OCI-LY7 (cell line): Measurements from ENCODE around the gene F2.

Experiments
- CTCF ChIP-seq: fragments of 200-600 bp; sonication (generic); conservative IDR thresholded peaks from 2 replicates; pipeline ENCODE4 v1.5.1; 2014; ENCODE audit warnings: mild to moderate bottlenecking, antibody characterized with exemption, low read length, moderate library complexity, mixed read lengths
- EZH2phosphoT487 ChIP-seq: fragments of 200-600 bp; sonication (generic); IDR thresholded peaks from 2 replicates; pipeline ENCODE4 v1.6.1; 2018; ENCODE audit warnings: low read depth, borderline replicate concordance, mild to moderate bottlenecking, mixed run types, antibody characterized with exemption, low read length, moderate library complexity, mixed read lengths

- TF ChIP-seq CTCF (no peak), EZH2phosphoT487 (no peak)
Measured at GRCh38 chr11:46710821-46711269, 8.2 kb upstream of the F2 start.
